Body of pancreas (tissue), 4 donors: ENCODE measurements around the gene ITPR2. TPM values are rescaled to one million over a fixed set of nuclear protein-coding genes. Genes with fewer than 3 reads are reported as not detected.

Source experiments
- ATAC-seq: fragments of 150-250 bp; one replicate; pipeline ENCODE4 v1.9.1; 2016
- DNase-seq, 4 donors: peaks; one replicate each; pipeline ENCODE4 v3.0.0-alpha.2; 2019
- H3K27ac ChIP-seq, 4 donors: fragments of 200-600 bp; sonication (generic); 1 replicate in 3 of 4; 2 replicates in 1 of 4; pipeline versions ENCODE4 v1.5.1 to v1.6.1; 2016 to 2019; ENCODE audit warnings: mild to moderate bottlenecking in 1 of 4, mixed read lengths in 1 of 4, moderate library complexity in 1 of 4
- H3K27me3 ChIP-seq, 2 donors: fragments of 200-600 bp; sonication (generic); one replicate each; pipeline ENCODE4 v1.6.0; 2016; ENCODE audit warnings: mild to moderate bottlenecking in 1 of 2
- H3K36me3 ChIP-seq, 2 donors: fragments of 200-600 bp; sonication (generic); replicated peaks in 1 of 2; 2 replicates each; pipeline ENCODE4 v1.5.1; 2016; ENCODE audit warnings: low read depth in 2 of 2; ENCODE audit not compliant: insufficient read depth in 1 of 2
- H3K4me1 ChIP-seq: fragments of 200-600 bp; sonication (generic); one replicate; pipeline ENCODE4 v1.6.0; 2016
- H3K4me3 ChIP-seq, 2 donors: fragments of 200-600 bp; sonication (generic); 1 replicate in 1 of 2; 2 replicates in 1 of 2; pipeline ENCODE4 v1.5.1; 2016 to 2019
- H3K9me3 ChIP-seq, 3 donors: fragments of 200-600 bp; sonication (generic); 1 replicate in 2 of 3; 2 replicates in 1 of 3; pipeline ENCODE4 v1.5.1; 2016
- CTCF ChIP-seq, 7 experiments: fragments of 450-650 bp in 4 of 7; fragments of 200-600 bp in 3 of 7; sonication (generic) in 3 of 7; IDR thresholded peaks; one replicate each; pipeline ENCODE4 v1.5.1; 2016 to 2019; ENCODE audit warnings: antibody characterized with exemption in 7 of 7
- POLR2A ChIP-seq, 3 donors: fragments of 450-650 bp; IDR thresholded peaks; one replicate each; pipeline ENCODE4 v1.6.1; 2016; ENCODE audit warnings: antibody characterized with exemption in 3 of 3, mild to moderate bottlenecking in 2 of 3
- WGBS, 2 donors: methylation state at CpG; one replicate each; pipeline ENCODE4 v1.1.5; 2017; 5-methylcytosine and 5-hydroxymethylcytosine counted together
- intact Hi-C: fragments of 100-400 bp; cut with DNase I; formaldehyde crosslinking; loops from one replicate; pipeline ENCODE4 v1.15.1; 2023
- total RNA-seq, 2 donors: library from RNA; depleted of rRNA; stranded (reverse); fragments of >200 nt; gene quantifications; one replicate each; pipeline ENCODE4 v1.1.0, GENCODE V29; 2016

Gene ITPR2
- total RNA-seq, 2 donors from 2014 or later = 37.4 to 92.9 TPM

GRCh38 chr12:26620907-26621306 is 212.1 kb downstream of the ITPR2 start:
- ATAC-seq (no peak), DNase-seq (no peak)
- no peaks in the 10 kb centered on the region for H3K27me3 ChIP-seq
- no peak overlapping the region for H3K4me3 ChIP-seq
- no peaks in the 10 kb centered on the region for H3K9me3 ChIP-seq
- 87 to 89% methylated on average over 5 of the region's 5 CpGs for WGBS, 2 donors
- intact Hi-C loops = no loop called here
- H3K36me3 ChIP-seq = peaks cover 0 to 13% of the 10 kb centered on the region in 2 donors
- no peaks in the 10 kb centered on the region for H3K4me1 ChIP-seq
- TF ChIP-seq POLR2A (IDR thresholded peaks at IDR 0.05) (no peak), CTCF (IDR thresholded peaks at IDR 0.05) (no peak)
- H3K27ac ChIP-seq = no peak overlapping the region

- WGBS, 2 donors = 90 to 100% methylated on average over 1 of the region's 1 CpG
- H3K27me3 ChIP-seq = no peaks in the 10 kb centered on the region
- no peak for DNase-seq
- intact Hi-C loops = no loop called here
- no peak for TF ChIP-seq CTCF (IDR thresholded peaks at IDR 0.05)
- H3K27ac ChIP-seq = no peak overlapping the region
- ATAC-seq = no peak
- peaks cover 0 to 13% of the 10 kb centered on the region in 2 donors for H3K36me3 ChIP-seq
- H3K4me3 ChIP-seq = no peak overlapping the region
- H3K9me3 ChIP-seq = no peaks in the 10 kb centered on the region
- no peaks in the 10 kb centered on the region for H3K4me1 ChIP-seq
These were observed 215.5 kb downstream of the ITPR2 start for GRCh38 chr12:26617513-26617912.

- H3K27me3 ChIP-seq = no peaks in the 10 kb centered on the region
- H3K4me1 ChIP-seq = no peaks in the 10 kb centered on the region
- no peaks in the 10 kb centered on the region for H3K36me3 ChIP-seq
- H3K4me3 ChIP-seq = no peak overlapping the region
- H3K27ac ChIP-seq = no peak overlapping the region
- 48 to 64% methylated on average over 3 of the region's 3 CpGs for WGBS, 2 donors
- no peaks in the 10 kb centered on the region for H3K9me3 ChIP-seq
- ATAC-seq = no peak
- intact Hi-C loops = no loop called here
- peak; percentile 10 to 32 (median 24) for DNase-seq
- no peak for TF ChIP-seq POLR2A (IDR thresholded peaks at IDR 0.05)
- peak; percentile 11 to 44 (median 35) for TF ChIP-seq CTCF (IDR thresholded peaks at IDR 0.05)
These were observed 218.9 kb downstream of the ITPR2 start for GRCh38 chr12:26614011-26614616.

GRCh38 chr12:26612203-26612602 is 220.8 kb downstream of the ITPR2 start:
- H3K4me1 ChIP-seq = no peaks in the 10 kb centered on the region
- H3K4me3 ChIP-seq = no peak overlapping the region
- no peak for DNase-seq
- H3K27me3 ChIP-seq = no peaks in the 10 kb centered on the region
- H3K27ac ChIP-seq = no peak overlapping the region
- TF ChIP-seq CTCF (IDR thresholded peaks at IDR 0.05) = no peak
- TF ChIP-seq POLR2A (IDR thresholded peaks at IDR 0.05) = no peak
- WGBS, 2 donors = 56 to 95% methylated on average over 2 of the region's 2 CpGs
- no peaks in the 10 kb centered on the region for H3K9me3 ChIP-seq
- intact Hi-C loops = no loop called here
- no peak for ATAC-seq
- no peaks in the 10 kb centered on the region for H3K36me3 ChIP-seq

- Histone ChIP-seq H3K4me1 (no peaks in the 10 kb centered on the region), H3K27ac (no peak overlapping the region), H3K36me3 (no peaks in the 10 kb centered on the region), H3K4me3 (no peak overlapping the region), H3K27me3 (no peaks in the 10 kb centered on the region), H3K9me3 (no peaks in the 10 kb centered on the region)
- TF ChIP-seq POLR2A (IDR thresholded peaks at IDR 0.05) (no peak), CTCF (IDR thresholded peaks at IDR 0.05) (no peak)
- DNase-seq (no peak), ATAC-seq (no peak)
- intact Hi-C loops = no loop called here
- WGBS, 2 donors = 94 to 96% methylated on average over 6 of the region's 6 CpGs
These were observed 221.4 kb downstream of the ITPR2 start for GRCh38 chr12:26611598-26611997.
